Measurements from ENCODE around the gene GPR161. TPM values are rescaled to one million over a fixed set of nuclear protein-coding genes. Genes with fewer than 3 reads are reported as not detected.

GPR161 gene
- total RNA-seq, 1 donor from 2014 or later: 16.4 TPM

- TF ChIP-seq CTCF (IDR thresholded peaks at IDR 0.05; ENCODE audit: insufficient read depth, low read length, poor library complexity, severe bottlenecking): no peak
- DNase-seq (ENCODE audit: low read depth): no peak
- H3K27me3 ChIP-seq (ENCODE audit: control insufficient read depth, insufficient read depth, low read length): no peaks in the 10 kb centered on the region
- H3K36me3 ChIP-seq (ENCODE audit: control insufficient read depth, insufficient read depth, low read length): no peaks in the 10 kb centered on the region
- no peak overlapping the region for H3K4me3 ChIP-seq (ENCODE audit: low read depth, low read length)
Measured at GRCh38 chr1:168102487-168102886, 34.2 kb downstream of the GPR161 start.

DNA sequence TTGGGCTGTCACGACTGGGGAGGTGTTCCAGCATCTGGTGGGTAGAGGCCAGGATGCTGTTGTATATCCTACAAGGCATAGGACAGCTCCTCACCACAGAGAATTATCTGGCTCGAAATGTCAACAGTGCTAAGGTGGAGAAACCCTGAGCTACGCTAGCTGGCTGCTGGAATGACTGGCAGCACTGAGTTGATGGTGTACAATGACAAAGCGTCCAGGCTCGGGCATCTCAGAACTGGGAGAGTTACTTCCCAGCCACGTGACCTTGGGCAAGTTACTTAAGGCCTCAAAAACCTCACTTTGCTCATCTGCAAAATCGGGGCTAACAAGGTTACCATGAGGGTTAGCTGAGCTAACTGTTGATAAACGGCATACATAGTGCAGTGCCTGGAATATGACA, 35.4 kb downstream of the GPR161 start:
- Histone ChIP-seq H3K36me3 (ENCODE audit: control insufficient read depth, insufficient read depth, low read length) (no peaks in the 10 kb centered on the region), H3K27me3 (ENCODE audit: control insufficient read depth, insufficient read depth, low read length) (no peaks in the 10 kb centered on the region), H3K4me3 (ENCODE audit: low read depth, low read length) (no peak overlapping the region)
- TF ChIP-seq CTCF (IDR thresholded peaks at IDR 0.05; ENCODE audit: insufficient read depth, low read length, poor library complexity, severe bottlenecking): no peak
- no peak for DNase-seq (ENCODE audit: low read depth)

DNA sequence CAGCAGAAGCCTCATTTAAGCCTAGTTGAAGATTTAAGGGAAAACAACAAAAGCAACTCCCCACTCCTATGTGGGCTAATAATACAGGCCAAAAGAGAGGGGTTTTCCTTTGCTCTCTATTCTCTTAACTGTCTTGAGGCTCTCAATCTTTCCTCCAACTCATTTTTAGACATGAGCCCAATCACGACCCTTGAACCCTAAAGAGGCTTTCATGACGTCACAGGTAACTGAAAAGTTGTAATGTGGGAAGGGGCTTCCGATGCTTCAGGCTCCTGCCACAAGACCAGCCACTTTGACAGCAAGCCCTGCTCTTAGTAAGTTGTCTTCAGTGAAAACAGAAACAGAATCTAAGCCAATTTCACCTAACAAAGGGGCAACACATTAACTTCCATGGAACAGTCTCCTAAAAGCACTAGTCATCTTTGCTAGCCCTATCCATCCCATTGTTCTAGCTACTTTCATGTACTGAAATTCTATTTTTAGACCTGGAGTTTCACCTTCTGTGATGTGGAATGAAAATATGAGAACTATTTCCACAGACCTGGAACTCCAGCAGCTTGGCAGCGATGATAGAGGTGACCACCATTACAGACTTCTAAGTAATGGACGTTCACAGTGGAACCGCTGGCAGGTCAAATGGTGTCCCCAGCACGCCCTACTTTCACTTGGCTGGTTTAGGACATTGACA, 36.3 kb downstream of the GPR161 start:
- H3K36me3 ChIP-seq (ENCODE audit: control insufficient read depth, insufficient read depth, low read length): no peaks in the 10 kb centered on the region
- H3K4me3 ChIP-seq (ENCODE audit: low read depth, low read length): no peak overlapping the region
- DNase-seq (ENCODE audit: low read depth): no peak
- no peak for TF ChIP-seq CTCF (IDR thresholded peaks at IDR 0.05; ENCODE audit: insufficient read depth, low read length, poor library complexity, severe bottlenecking)
- H3K27me3 ChIP-seq (ENCODE audit: control insufficient read depth, insufficient read depth, low read length): no peaks in the 10 kb centered on the region

DNA sequence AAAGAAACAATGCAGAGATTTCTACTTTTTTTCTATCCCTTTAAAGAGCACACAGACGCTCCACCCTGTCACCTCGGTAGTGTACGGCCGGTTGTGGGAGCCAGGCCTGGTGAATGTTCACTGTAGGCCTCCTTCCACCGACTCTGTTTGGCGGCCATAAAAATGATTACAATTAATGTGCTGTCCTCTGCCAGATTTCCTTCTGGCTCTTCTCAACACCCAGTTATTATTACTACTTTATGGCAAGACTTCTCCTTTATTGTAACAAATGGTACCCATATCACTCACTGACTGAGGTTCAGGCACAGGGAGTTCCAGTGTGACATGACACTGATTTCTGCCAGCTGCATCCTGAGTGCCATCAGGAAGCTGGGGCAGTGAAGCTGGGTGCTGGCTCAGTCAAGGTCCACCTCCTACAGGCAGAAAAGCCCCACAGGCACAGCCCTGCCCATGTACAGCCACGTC, 37.4 kb downstream of the GPR161 start:
- Histone ChIP-seq H3K36me3 (ENCODE audit: control insufficient read depth, insufficient read depth, low read length) (no peaks in the 10 kb centered on the region), H3K4me3 (ENCODE audit: low read depth, low read length) (no peak overlapping the region)
- TF ChIP-seq CTCF (IDR thresholded peaks at IDR 0.05; ENCODE audit: insufficient read depth, low read length, poor library complexity, severe bottlenecking): no peak

DNA sequence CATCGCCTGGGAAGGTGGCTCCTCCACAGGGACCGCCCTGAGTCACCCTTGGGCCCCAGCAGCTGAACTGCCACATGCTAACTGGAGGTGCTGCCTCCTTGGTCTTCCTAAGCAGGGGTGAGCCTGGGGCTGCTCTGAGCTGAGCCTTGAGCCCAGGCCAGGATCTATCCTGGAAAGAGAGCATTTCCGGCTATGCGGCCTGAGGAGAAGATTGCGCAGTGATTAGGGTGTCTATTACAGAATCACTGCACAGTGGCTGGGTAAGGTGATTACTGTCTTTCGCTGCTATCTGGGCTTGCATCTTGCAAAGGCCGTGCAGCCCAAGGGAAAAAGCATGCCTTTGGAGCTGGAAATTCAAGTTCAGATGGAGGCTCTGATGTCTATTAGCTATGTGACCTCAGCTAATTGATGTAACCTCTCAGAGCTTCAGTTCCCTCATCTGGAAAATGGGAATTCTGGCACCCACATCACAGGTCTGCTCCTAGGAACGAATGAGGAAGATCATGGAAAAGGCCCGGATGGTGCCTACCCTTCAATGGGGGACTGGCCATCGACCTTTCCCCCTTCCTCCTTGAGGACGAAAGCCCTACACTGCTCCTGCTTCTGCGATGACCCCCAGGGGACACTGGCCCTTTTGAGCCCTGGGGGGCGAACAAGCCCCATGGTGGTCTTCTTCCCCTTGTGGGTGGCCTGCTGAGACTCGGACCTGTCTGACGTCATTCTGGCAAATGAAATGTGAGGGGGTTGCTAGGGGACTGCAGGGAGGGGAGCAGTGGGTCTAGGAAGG, 38.0 kb downstream of the GPR161 start:
- Histone ChIP-seq H3K27me3 (ENCODE audit: control insufficient read depth, insufficient read depth, low read length) (no peaks in the 10 kb centered on the region), H3K4me3 (ENCODE audit: low read depth, low read length) (no peak overlapping the region), H3K36me3 (ENCODE audit: control insufficient read depth, insufficient read depth, low read length) (no peaks in the 10 kb centered on the region)
- DNase-seq (ENCODE audit: low read depth): no peak
- no peak for TF ChIP-seq CTCF (IDR thresholded peaks at IDR 0.05; ENCODE audit: insufficient read depth, low read length, poor library complexity, severe bottlenecking)

More for the DNA sequence above, 37.4 kb downstream of the GPR161 start:
- H3K27me3 ChIP-seq (ENCODE audit: control insufficient read depth, insufficient read depth, low read length): no peaks in the 10 kb centered on the region
- DNase-seq (ENCODE audit: low read depth): no peak

All from kidney epithelial cell (primary cell).